ENCODE measurements around the gene BBS10.
"Not testable (repeated sequence)": the region's sequence is repeated elsewhere in the genome, so short reads cannot be mapped to it uniquely, and the experiment has no call there.

Gene BBS10

GRCh38 chr12:76375470-76375869 lies 27.3 kb upstream of the BBS10 start:
- H3K27ac ChIP-seq = no peak overlapping the region
- TF ChIP-seq ZFX (IDR thresholded peaks at IDR 0.05) (no peak), CTCF (conservative IDR thresholded peaks at IDR 0.05) (no peak)

- TF ChIP-seq CTCF (conservative IDR thresholded peaks at IDR 0.05) (no peak), ZFX (IDR thresholded peaks at IDR 0.05) (no peak)
- H3K27ac ChIP-seq = no peak overlapping the region
Observed at GRCh38 chr12:76374386-76375020, 26.3 kb upstream of the BBS10 start.

- TF ChIP-seq CTCF (conservative IDR thresholded peaks at IDR 0.05) = no peak
- TF ChIP-seq ZFX (IDR thresholded peaks at IDR 0.05) = no peak
- H3K27ac ChIP-seq = no peak overlapping the region
Observed at GRCh38 chr12:76368230-76368629, 20.0 kb upstream of the BBS10 start.

GRCh38 chr12:76366163-76366562 lies 17.9 kb upstream of the BBS10 start:
- TF ChIP-seq ZFX (IDR thresholded peaks at IDR 0.05) (no peak), CTCF (conservative IDR thresholded peaks at IDR 0.05) (no peak)
- H3K27ac ChIP-seq = no peak overlapping the region

GRCh38 chr12:76364131-76364530 lies 15.9 kb upstream of the BBS10 start:
- not testable (repeated sequence) for H3K27ac ChIP-seq

GRCh38 chr12:76360316-76360715 lies 12.1 kb upstream of the BBS10 start:
- TF ChIP-seq ZFX (IDR thresholded peaks at IDR 0.05) (no peak), CTCF (conservative IDR thresholded peaks at IDR 0.05) (no peak)
- no peak overlapping the region for H3K27ac ChIP-seq

- no peak for TF ChIP-seq ZFX (IDR thresholded peaks at IDR 0.05)
- TF ChIP-seq CTCF (conservative IDR thresholded peaks at IDR 0.05) = no peak
Observed at GRCh38 chr12:76356071-76356470, 7.9 kb upstream of the BBS10 start.

GRCh38 chr12:76346798-76347420 lies 1.3 kb downstream of the BBS10 start:
- TF ChIP-seq ZFX (IDR thresholded peaks at IDR 0.05) = no peak
- TF ChIP-seq CTCF (conservative IDR thresholded peaks at IDR 0.05) = no peak; the same call in 1 of the 2 replicates
- no peak overlapping the region for H3K27ac ChIP-seq

More at GRCh38 chr12:76356071-76356470, 7.9 kb upstream of the BBS10 start:
- no peak overlapping the region for H3K27ac ChIP-seq

Data from C4-2B (cell line).